HEK293 (cell line): Measurements from ENCODE around the gene ZNF488.

Experiments
- CTCF ChIA-PET: fragments of 350-600 bp; formaldehyde crosslinking; extraction: SDS; loops from one replicate; lab custom pipeline; 2021; ENCODE audit warnings: antibody characterized with exemption; lab: Yijun Ruan, JAX
- POLR2A ChIA-PET: fragments of 300-600 bp; formaldehyde crosslinking; extraction: SDS; loops from one replicate; lab custom pipeline; 2020; ENCODE audit warnings: antibody characterized with exemption, inconsistent platforms; lab: Yijun Ruan, JAX
- H3K27ac ChIP-seq: fragments of 200-500 bp; sonication (Bioruptor generic); 2 replicates; pipeline ENCODE4 v1.5.1; 2014; ENCODE audit warnings: low read depth, low read length, control low read depth, inconsistent platforms; ENCODE audit errors: extremely low read depth
- H3K36me3 ChIP-seq, 2 experiments: fragments of 200-500 bp in 1 of 2; sonication (Bioruptor generic) in 1 of 2; 1 replicate in 1 of 2; 2 replicates in 1 of 2; pipeline ENCODE4 v1.5.1; 2014 to 2017; ENCODE audit warnings: inconsistent platforms in 2 of 2, low read length in 2 of 2; ENCODE audit not compliant: control insufficient read depth in 2 of 2, insufficient read depth in 1 of 2
- H3K4me1 ChIP-seq: fragments of 200-500 bp; sonication (Bioruptor generic); 2 replicates; pipeline ENCODE4 v1.5.1; 2014; ENCODE audit warnings: mild to moderate bottlenecking, low read length, inconsistent platforms; ENCODE audit not compliant: control insufficient read depth, insufficient read depth
- H3K4me3 ChIP-seq: 2 replicates; pipeline ENCODE4 v1.5.1; 2011; ENCODE audit warnings: low read depth, mild to moderate bottlenecking, control low read depth, low read length, moderate library complexity
- H3K9me3 ChIP-seq: fragments of 200-500 bp; sonication (Bioruptor generic); 2 replicates; pipeline ENCODE4 v1.5.1; 2014; ENCODE audit warnings: low read depth, low read length, inconsistent platforms; ENCODE audit not compliant: control insufficient read depth, insufficient read depth
- BCL6B ChIP-seq: fragments of 450-650 bp; formaldehyde crosslinking; IDR thresholded peaks from 2 replicates; pipeline ENCODE4 v1.5.1; 2017; ENCODE audit warnings: missing biosample characterization, missing genetic modification characterization
- GLIS2 ChIP-seq: fragments of 450-650 bp; formaldehyde crosslinking; IDR thresholded peaks from 2 replicates; pipeline ENCODE4 v1.5.1; 2016; ENCODE audit warnings: missing biosample characterization, missing genetic modification characterization
- INSM2 ChIP-seq: fragments of 450-650 bp; formaldehyde crosslinking; IDR thresholded peaks from 2 replicates; pipeline ENCODE4 v1.5.1; 2016; ENCODE audit warnings: missing biosample characterization, missing genetic modification characterization
- SETDB1 ChIP-seq: IDR thresholded peaks from one replicate; pipeline ENCODE4 v1.6.1; 2017; ENCODE audit warnings: mild to moderate bottlenecking, low read length, moderate library complexity, mixed read lengths; ENCODE audit not compliant: insufficient read length
- SP2 ChIP-seq: fragments of 450-650 bp; formaldehyde crosslinking; IDR thresholded peaks from 2 replicates; pipeline ENCODE4 v1.5.1; 2016; ENCODE audit warnings: missing biosample characterization, missing genetic modification characterization
- YY2 ChIP-seq: fragments of 450-650 bp; formaldehyde crosslinking; IDR thresholded peaks from 2 replicates; pipeline ENCODE4 v1.5.1; 2016; ENCODE audit warnings: missing biosample characterization, missing genetic modification characterization
- ZBTB10 ChIP-seq: fragments of 450-650 bp; formaldehyde crosslinking; IDR thresholded peaks from 2 replicates; pipeline ENCODE4 v1.5.1; 2016; ENCODE audit warnings: missing biosample characterization, missing genetic modification characterization
- ZBTB44 ChIP-seq: fragments of 450-650 bp; IDR thresholded peaks from 2 replicates; pipeline ENCODE4 v1.5.1; 2018; ENCODE audit warnings: missing biosample characterization, mild to moderate bottlenecking, missing genetic modification characterization
- ZNF112 ChIP-seq: fragments of 450-650 bp; formaldehyde crosslinking; IDR thresholded peaks from 2 replicates; pipeline ENCODE4 v1.5.0; 2017; ENCODE audit warnings: missing biosample characterization, missing genetic modification characterization
- ZNF184 ChIP-seq: fragments of 450-650 bp; IDR thresholded peaks from 2 replicates; pipeline ENCODE4 v1.5.1; 2018; ENCODE audit warnings: missing biosample characterization, mild to moderate bottlenecking, missing genetic modification characterization
- ZNF19 ChIP-seq: fragments of 450-650 bp; formaldehyde crosslinking; IDR thresholded peaks from 2 replicates; pipeline ENCODE4; 2016; ENCODE audit warnings: missing biosample characterization, missing genetic modification characterization, low read depth
- ZNF211 ChIP-seq: fragments of 450-650 bp; formaldehyde crosslinking; IDR thresholded peaks from 2 replicates; pipeline ENCODE4 v1.5.1; 2016; ENCODE audit warnings: low read depth, missing biosample characterization, missing genetic modification characterization
- ZNF555 ChIP-seq: fragments of 450-650 bp; formaldehyde crosslinking; conservative IDR thresholded peaks from 2 replicates; pipeline ENCODE4 v1.5.1; 2017; ENCODE audit warnings: missing biosample characterization, mild to moderate bottlenecking, missing genetic modification characterization, inconsistent platforms
- ZNF621 ChIP-seq: fragments of 450-650 bp; formaldehyde crosslinking; IDR thresholded peaks from 2 replicates; pipeline ENCODE4 v1.5.1; 2017; ENCODE audit warnings: missing biosample characterization, missing genetic modification characterization
- ZNF692 ChIP-seq: fragments of 450-650 bp; formaldehyde crosslinking; IDR thresholded peaks from 2 replicates; pipeline ENCODE4 v1.5.1; 2016; ENCODE audit warnings: missing biosample characterization, missing genetic modification characterization
- ZNF76 ChIP-seq: fragments of 450-650 bp; formaldehyde crosslinking; IDR thresholded peaks from 2 replicates; pipeline ENCODE4; 2016; ENCODE audit warnings: low read depth, missing biosample characterization, missing genetic modification characterization, borderline replicate concordance
- ZNF777 ChIP-seq: fragments of 450-650 bp; formaldehyde crosslinking; IDR thresholded peaks from 2 replicates; pipeline ENCODE4 v1.5.1; 2017; ENCODE audit warnings: missing biosample characterization, missing genetic modification characterization, borderline replicate concordance
- ZNF791 ChIP-seq: fragments of 450-650 bp; formaldehyde crosslinking; IDR thresholded peaks from 2 replicates; pipeline ENCODE4 v1.5.1; 2016; ENCODE audit warnings: missing biosample characterization, missing genetic modification characterization
- ZSCAN30 ChIP-seq: fragments of 450-650 bp; IDR thresholded peaks from 2 replicates; pipeline ENCODE4 v1.5.1; 2018; ENCODE audit warnings: missing biosample characterization, mild to moderate bottlenecking, missing genetic modification characterization, moderate library complexity

ZNF488 gene

GRCh38 chr10:47348661-47349470 is 35.2 kb downstream of the ZNF488 start:
- Histone ChIP-seq H3K4me3 (no peak overlapping the region), H3K27ac (no peak overlapping the region), H3K36me3 (no peaks in the 10 kb centered on the region), H3K9me3 (no peaks in the 10 kb centered on the region), H3K4me1 (peaks cover 3% of the 10 kb centered on the region; the same call in 1 of the 2 replicates)
- ChIA-PET CTCF (interaction anchor here (1.1 kb wide), 1 partner anchor 11 kb away, joined by 4 read pairs; no protein-coding TSS in a partner anchor), POLR2A (no interaction called here)
- TF ChIP-seq SP2 (tag by site-specific recombination): no peak
- TF ChIP-seq ZNF791 (tag by site-specific recombination): no peak
- no peak for TF ChIP-seq GLIS2 (tag by site-specific recombination)
- no peak for TF ChIP-seq ZBTB44 (tag by site-specific recombination)
- TF ChIP-seq ZNF112: no peak
- no peak for TF ChIP-seq ZNF555 (tag by site-specific recombination)
- TF ChIP-seq ZSCAN30 (tag by site-specific recombination): no peak
- no peak for TF ChIP-seq ZNF692 (tag by site-specific recombination)
- TF ChIP-seq YY2: no peak
- no peak for TF ChIP-seq BCL6B
- TF ChIP-seq ZNF211 (tag by site-specific recombination): no peak
- no peak for TF ChIP-seq ZNF19
- TF ChIP-seq ZNF184 (tag by site-specific recombination): no peak
- no peak for TF ChIP-seq SETDB1
- TF ChIP-seq ZNF777: no peak
- TF ChIP-seq ZBTB10: no peak
- no peak for TF ChIP-seq ZNF621 (tag by site-specific recombination)
- TF ChIP-seq ZNF76 (tag by site-specific recombination): no peak
- no peak for TF ChIP-seq INSM2 (tag by site-specific recombination)
